ENCODE measurements around the gene B3GLCT. TPM values are rescaled to one million over a fixed set of nuclear protein-coding genes. Genes with fewer than 3 reads are reported as not detected.

The B3GLCT gene
- total and polyA plus RNA-seq, 12 donors: 3.1 to 28.1 (median 18.8) TPM

GRCh38 chr13:31236211-31236786 lies 36.5 kb downstream of the B3GLCT start:
- H3K36me3 ChIP-seq: peaks cover 0 to 5% (median 0%) of the 10 kb centered on the region in 9 donors
- no peaks in the 10 kb centered on the region for H3K9me3 ChIP-seq
- H3K4me3 ChIP-seq: no peak overlapping the region
- H3K27me3 ChIP-seq: no peaks in the 10 kb centered on the region
- DNase-seq (no peak), ATAC-seq (peak in 4 of 8 donors; percentile 53 to 63 (median 58))
- intact Hi-C loops (cut with DNase I): loop anchor here in 8 of 10 donors (1.0 to 10.0 kb wide), 7 partner anchors 186 to 509 kb away; no protein-coding TSS in a partner anchor
- no peak overlapping the region for H3K27ac ChIP-seq
- WGBS, 2 donors: 52 to 55% methylated on average over 3 of the region's 3 CpGs
- TF ChIP-seq, protein P1, sequence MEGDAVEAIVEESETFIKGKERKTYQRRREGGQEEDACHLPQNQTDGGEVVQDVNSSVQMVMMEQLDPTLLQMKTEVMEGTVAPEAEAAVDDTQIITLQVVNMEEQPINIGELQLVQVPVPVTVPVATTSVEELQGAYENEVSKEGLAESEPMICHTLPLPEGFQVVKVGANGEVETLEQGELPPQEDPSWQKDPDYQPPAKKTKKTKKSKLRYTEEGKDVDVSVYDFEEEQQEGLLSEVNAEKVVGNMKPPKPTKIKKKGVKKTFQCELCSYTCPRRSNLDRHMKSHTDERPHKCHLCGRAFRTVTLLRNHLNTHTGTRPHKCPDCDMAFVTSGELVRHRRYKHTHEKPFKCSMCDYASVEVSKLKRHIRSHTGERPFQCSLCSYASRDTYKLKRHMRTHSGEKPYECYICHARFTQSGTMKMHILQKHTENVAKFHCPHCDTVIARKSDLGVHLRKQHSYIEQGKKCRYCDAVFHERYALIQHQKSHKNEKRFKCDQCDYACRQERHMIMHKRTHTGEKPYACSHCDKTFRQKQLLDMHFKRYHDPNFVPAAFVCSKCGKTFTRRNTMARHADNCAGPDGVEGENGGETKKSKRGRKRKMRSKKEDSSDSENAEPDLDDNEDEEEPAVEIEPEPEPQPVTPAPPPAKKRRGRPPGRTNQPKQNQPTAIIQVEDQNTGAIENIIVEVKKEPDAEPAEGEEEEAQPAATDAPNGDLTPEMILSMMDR (IDR thresholded peaks at IDR 0.05): peak; percentile 47 to 77 (median 70)
- H3K4me1 ChIP-seq: no peaks in the 10 kb centered on the region

DNA sequence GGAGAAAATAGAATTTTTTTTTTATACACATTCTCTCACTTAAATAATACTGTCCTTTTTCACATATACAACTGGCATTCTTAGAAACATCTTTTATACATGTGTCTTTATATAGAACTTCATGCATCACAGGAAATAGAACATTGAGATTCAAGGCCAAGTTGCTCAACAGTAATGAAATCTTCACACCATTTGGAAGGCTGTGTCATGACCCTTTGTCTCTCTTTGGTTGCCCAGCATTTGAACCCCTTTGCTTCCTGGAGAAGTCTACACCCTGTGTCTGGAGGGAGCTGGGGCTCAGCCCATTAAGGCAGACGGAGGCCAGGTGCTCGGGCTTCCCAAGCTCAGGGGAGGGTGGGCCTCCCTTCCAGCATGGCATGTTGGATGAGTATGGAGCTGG lies 41.1 kb downstream of the B3GLCT start:
- Histone ChIP-seq H3K27ac (no peak overlapping the region), H3K9me3 (no peaks in the 10 kb centered on the region), H3K4me3 (no peak overlapping the region), H3K36me3 (peaks cover 0 to 5% (median 0%) of the 10 kb centered on the region in 9 donors), H3K27me3 (no peaks in the 10 kb centered on the region), H3K4me1 (peaks cover 0 to 16% (median 11%) of the 10 kb centered on the region in 9 donors)
- no peak for ATAC-seq
- DNase-seq: no peak
- intact Hi-C loops (cut with DNase I): no loop called here
- WGBS, 2 donors: 93 to 98% methylated on average over 2 of the region's 2 CpGs
- TF ChIP-seq, protein P1 (IDR thresholded peaks at IDR 0.05): no peak

DNA sequence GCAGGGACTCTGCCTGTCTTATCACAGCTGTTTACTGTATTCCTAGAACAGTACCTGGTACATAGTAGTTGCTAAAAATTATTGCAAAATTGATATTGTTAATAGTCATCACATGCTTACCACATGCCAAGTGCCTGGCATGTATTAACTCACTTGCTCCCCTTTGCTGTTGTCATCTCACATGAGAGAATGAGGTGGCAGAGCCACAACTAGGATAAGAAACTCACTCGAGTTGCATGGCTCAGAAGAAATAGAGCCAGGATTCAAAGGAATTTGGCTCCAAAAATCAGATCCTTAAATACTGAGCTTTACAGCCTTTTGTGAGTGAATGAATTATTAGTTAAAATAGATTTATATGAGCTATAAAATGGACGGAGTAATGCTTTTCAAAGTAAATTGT lies 42.6 kb downstream of the B3GLCT start:
- H3K27me3 ChIP-seq: no peaks in the 10 kb centered on the region
- peak overlapping the region in 2 of 10 donors; percentile 6 to 26 for H3K27ac ChIP-seq
- ATAC-seq (peak in 3 of 8 donors; percentile 47 to 67 (median 56)), DNase-seq (no peak)
- TF ChIP-seq, protein P1 (IDR thresholded peaks at IDR 0.05): no peak
- WGBS, 2 donors: 48 to 65% methylated on average over 2 of the region's 2 CpGs
- H3K9me3 ChIP-seq: no peaks in the 10 kb centered on the region
- peaks cover 0 to 12% (median 0%) of the 10 kb centered on the region in 9 donors for H3K36me3 ChIP-seq
- peaks cover 0 to 16% (median 11%) of the 10 kb centered on the region in 9 donors for H3K4me1 ChIP-seq
- no peak overlapping the region for H3K4me3 ChIP-seq
- intact Hi-C loops (cut with DNase I): no loop called here

DNA sequence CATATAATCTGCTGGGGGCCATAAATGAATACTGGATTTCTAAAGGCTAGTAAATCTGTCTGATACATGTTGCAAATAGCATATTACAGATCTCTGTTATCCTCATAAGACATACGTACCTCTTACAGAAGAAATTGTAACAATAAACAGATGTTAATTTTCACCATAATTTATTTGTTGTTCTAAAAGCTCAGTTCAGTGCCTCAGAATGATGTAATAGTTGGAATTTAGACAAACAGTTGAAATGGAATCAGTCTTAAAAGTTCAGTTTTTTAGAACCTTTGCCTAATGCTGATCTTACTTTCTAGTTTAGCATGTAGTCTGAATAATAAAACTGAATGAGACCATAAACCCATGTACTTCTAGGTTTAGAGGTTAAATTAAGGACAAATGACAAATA lies 43.1 kb downstream of the B3GLCT start:
- no peak for DNase-seq
- H3K9me3 ChIP-seq: no peaks in the 10 kb centered on the region
- peaks cover 0 to 16% (median 11%) of the 10 kb centered on the region in 9 donors for H3K4me1 ChIP-seq
- no peaks in the 10 kb centered on the region for H3K27me3 ChIP-seq
- intact Hi-C loops (cut with DNase I): no loop called here
- WGBS, 2 donors: 51 to 62% methylated on average over 1 of the region's 1 CpG
- TF ChIP-seq, protein P1 (IDR thresholded peaks at IDR 0.05): no peak
- no peak overlapping the region for H3K4me3 ChIP-seq
- no peak for ATAC-seq
- peak overlapping the region in 1 of 10 donors; percentile 6 for H3K27ac ChIP-seq
- H3K36me3 ChIP-seq: peaks cover 0 to 15% (median 4%) of the 10 kb centered on the region in 9 donors
